ENCODE data around the gene CYP4B1. TPM values are rescaled to one million over a fixed set of nuclear protein-coding genes. Genes with fewer than 3 reads are reported as not detected.
"Not testable (repeated sequence)": the region's sequence is repeated elsewhere in the genome, so short reads cannot be mapped to it uniquely, and the experiment has no call there.

Gene CYP4B1
- total RNA-seq, 2 donors from 2014 or later = 12.5 to 30.0 TPM

DNA sequence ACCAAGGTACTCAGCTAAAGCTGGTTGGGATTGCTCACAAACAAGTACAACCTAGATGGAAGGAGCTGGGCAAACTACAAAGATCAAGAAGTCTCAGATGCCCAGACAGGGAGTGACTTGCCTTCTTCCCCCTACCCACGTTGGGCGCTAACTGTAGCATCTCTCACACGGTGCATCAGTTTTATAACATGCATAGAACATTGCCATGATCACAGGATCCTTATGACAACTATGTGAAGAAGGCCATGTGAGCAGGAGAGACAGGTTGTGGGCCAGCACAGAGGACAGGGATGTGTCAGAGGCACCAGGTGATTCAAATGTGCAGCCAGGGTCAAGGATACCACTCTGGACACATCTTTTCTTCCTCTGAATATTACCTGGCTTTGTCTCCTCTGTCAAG, 28.3 kb upstream of the CYP4B1 start:
- Histone ChIP-seq H3K27me3 (no peaks in the 10 kb centered on the region), H3K36me3 (replicated peaks in 1 of 2; ENCODE audit: insufficient read depth in 1 of 2, low read depth in 2 of 2) (no peaks in the 10 kb centered on the region), H3K27ac (no peak overlapping the region), H3K4me1 (no peaks in the 10 kb centered on the region), H3K9me3 (peaks cover 0 to 25% (median 0%) of the 10 kb centered on the region in 3 donors), H3K4me3 (no peak overlapping the region)
- DNase-seq (no peak), ATAC-seq (no peak)
- TF ChIP-seq POLR2A (IDR thresholded peaks at IDR 0.05) (no peak), CTCF (IDR thresholded peaks at IDR 0.05) (no peak)
- intact Hi-C loops (cut with DNase I) = no loop called here
- WGBS, 2 donors = 55 to 92% methylated on average over 3 of the region's 3 CpGs

- ATAC-seq = no peak
- Histone ChIP-seq H3K36me3 (replicated peaks in 1 of 2; ENCODE audit: insufficient read depth in 1 of 2, low read depth in 2 of 2) (no peaks in the 10 kb centered on the region), H3K9me3 (peaks cover 0 to 25% (median 0%) of the 10 kb centered on the region in 3 donors), H3K27me3 (no peaks in the 10 kb centered on the region), H3K4me1 (no peaks in the 10 kb centered on the region), H3K27ac (no peak overlapping the region), H3K4me3 (no peak overlapping the region)
- DNase-seq = no peak
- 43 to 67% methylated on average over 1 of the region's 1 CpG for WGBS, 2 donors
- intact Hi-C loops (cut with DNase I) = no loop called here
- no peak for TF ChIP-seq CTCF (IDR thresholded peaks at IDR 0.05)
- TF ChIP-seq POLR2A (IDR thresholded peaks at IDR 0.05) = no peak
These were observed 26.3 kb upstream of the CYP4B1 start for GRCh38 chr1:46772571-46772970.

GRCh38 chr1:46774297-46774696, 24.5 kb upstream of the CYP4B1 start:
- no peak for ATAC-seq
- H3K27me3 ChIP-seq = no peaks in the 10 kb centered on the region
- 79 to 89% methylated on average over 1 of the region's 1 CpG for WGBS, 2 donors
- DNase-seq = no peak
- H3K4me3 ChIP-seq = no peak overlapping the region
- no peaks in the 10 kb centered on the region for H3K36me3 ChIP-seq (replicated peaks in 1 of 2; ENCODE audit: insufficient read depth in 1 of 2, low read depth in 2 of 2)
- no peaks in the 10 kb centered on the region for H3K4me1 ChIP-seq
- H3K9me3 ChIP-seq = peaks cover 0 to 25% (median 0%) of the 10 kb centered on the region in 3 donors
- no peak overlapping the region for H3K27ac ChIP-seq
- intact Hi-C loops (cut with DNase I) = no loop called here
- TF ChIP-seq CTCF (IDR thresholded peaks at IDR 0.05) (no peak), POLR2A (IDR thresholded peaks at IDR 0.05) (no peak)

- ATAC-seq; intact Hi-C loops (cut with DNase I): not testable (repeated sequence)
- 78 to 86% methylated on average over 5 to 11 of the region's 18 CpGs for WGBS, 2 donors
These were observed 20.4 kb upstream of the CYP4B1 start for GRCh38 chr1:46778456-46778855.

GRCh38 chr1:46784666-46785065, 14.2 kb upstream of the CYP4B1 start:
- Histone ChIP-seq H3K27ac (no peak overlapping the region), H3K4me1 (no peaks in the 10 kb centered on the region), H3K27me3 (no peaks in the 10 kb centered on the region), H3K4me3 (no peak overlapping the region), H3K36me3 (replicated peaks in 1 of 2; ENCODE audit: insufficient read depth in 1 of 2, low read depth in 2 of 2) (no peaks in the 10 kb centered on the region), H3K9me3 (no peaks in the 10 kb centered on the region)
- TF ChIP-seq POLR2A (IDR thresholded peaks at IDR 0.05) = no peak
- TF ChIP-seq CTCF (IDR thresholded peaks at IDR 0.05) = no peak
- 91 to 95% methylated on average over 1 of the region's 1 CpG for WGBS, 2 donors
- intact Hi-C loops (cut with DNase I) = no loop called here
- DNase-seq (no peak), ATAC-seq (no peak)

More at GRCh38 chr1:46778456-46778855, 20.4 kb upstream of the CYP4B1 start:
- not testable (repeated sequence) for H3K4me3 ChIP-seq; H3K9me3 ChIP-seq; DNase-seq; H3K27ac ChIP-seq; H3K4me1 ChIP-seq; H3K36me3 ChIP-seq (replicated peaks in 1 of 2; ENCODE audit: insufficient read depth in 1 of 2, low read depth in 2 of 2); H3K27me3 ChIP-seq

DNA sequence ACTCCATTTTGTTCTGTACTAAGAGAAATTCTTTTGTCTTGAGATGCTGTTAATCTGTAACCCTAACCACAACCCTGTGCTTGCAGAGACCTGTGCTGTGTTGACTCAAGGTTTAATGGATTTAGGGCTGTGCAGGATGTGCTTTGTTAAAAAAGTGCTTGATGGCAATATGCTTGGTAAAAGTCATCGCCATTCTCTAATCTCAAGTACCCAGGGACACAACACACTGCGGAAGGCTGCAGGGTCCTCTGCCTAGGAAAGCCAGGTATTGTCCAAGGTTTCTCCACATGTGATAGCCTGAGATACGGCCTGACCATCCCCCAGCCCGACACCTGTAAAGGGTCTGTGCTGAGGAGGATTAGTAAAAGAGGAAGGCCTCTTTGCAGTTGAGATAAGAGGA, 10.2 kb upstream of the CYP4B1 start:
- H3K4me1 ChIP-seq; H3K27ac ChIP-seq; intact Hi-C loops (cut with DNase I); DNase-seq; H3K27me3 ChIP-seq; H3K4me3 ChIP-seq; H3K36me3 ChIP-seq (replicated peaks in 1 of 2; ENCODE audit: insufficient read depth in 1 of 2, low read depth in 2 of 2); H3K9me3 ChIP-seq; ATAC-seq: not testable (repeated sequence)
- WGBS, 2 donors = 30 to 46% methylated on average over 4 of the region's 4 CpGs

Measured in body of pancreas (tissue), 4 donors.